SK-N-MC (cell line): ENCODE results near the gene ANO2.

Experiments
- EZH2 ChIP-seq: fragments of 200-600 bp; sonication (generic); IDR thresholded peaks from one replicate; pipeline ENCODE4 v1.6.1; 2017; ENCODE audit warnings: antibody characterized with exemption
- POLR2AphosphoS5 ChIP-seq: IDR thresholded peaks from 2 replicates; pipeline ENCODE4 v1.6.1; 2012; ENCODE audit warnings: mild to moderate bottlenecking, low read depth, low read length, borderline replicate concordance

DNA sequence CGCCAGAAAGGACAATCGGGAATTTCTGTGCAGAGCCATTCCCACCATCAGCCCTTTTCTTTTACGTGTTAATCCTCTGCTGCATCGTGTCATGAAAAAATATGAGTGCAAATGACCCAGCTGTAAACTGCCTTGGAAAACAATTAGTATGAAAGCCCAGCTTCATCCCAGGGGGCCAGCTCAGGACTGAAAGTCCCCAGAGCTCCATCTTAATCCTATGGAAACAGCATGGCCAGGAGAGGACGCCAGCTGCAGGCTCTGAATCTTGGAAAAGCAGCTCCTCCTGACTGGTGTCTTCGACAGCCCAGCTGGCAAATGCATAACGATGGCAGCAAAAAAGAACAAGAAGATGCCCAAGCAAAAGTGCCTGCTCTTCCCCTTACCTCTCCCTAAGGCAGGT, 321.6 kb downstream of the ANO2 start:
- TF ChIP-seq EZH2: no peak
- TF ChIP-seq POLR2AphosphoS5: no peak
